Measurements from ENCODE around the gene SEC61A1. TPM values are rescaled to one million over a fixed set of nuclear protein-coding genes. Genes with fewer than 3 reads are reported as not detected.
A peak's percentile ranks its signal among the peaks of the same experiment; 100 is the strongest.

Gene SEC61A1
- total RNA-seq, 1 experiment from 2014 or later = 121 TPM

DNA sequence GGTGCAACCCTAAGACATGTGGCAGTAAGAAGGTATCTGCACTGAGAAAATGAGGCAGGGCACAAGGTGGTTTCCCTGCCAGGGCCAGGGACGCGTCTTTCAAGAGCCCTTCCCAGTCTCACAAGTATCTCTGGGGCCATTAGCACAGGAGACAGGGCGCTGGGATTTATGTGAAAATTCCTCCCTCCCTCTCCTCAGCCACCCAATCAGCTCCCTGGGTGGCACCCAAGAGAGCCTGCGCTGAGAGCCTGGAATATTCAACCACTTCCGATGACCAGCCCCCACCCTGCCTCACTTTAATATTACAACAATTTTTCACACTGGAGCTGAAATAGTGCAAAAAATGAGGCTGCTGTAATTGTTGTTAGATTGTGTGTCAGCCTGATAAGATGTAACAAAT lies 26.1 kb downstream of the SEC61A1 start:
- H3K27me3 ChIP-seq (ENCODE audit: control insufficient read depth, insufficient read depth, low read length) = peaks cover 6% of the 10 kb centered on the region
- no peak for DNase-seq
- H3K4me3 ChIP-seq (ENCODE audit: insufficient read depth, low read depth, low read length) = no peak overlapping the region
- peaks cover 24% of the 10 kb centered on the region for H3K36me3 ChIP-seq (replicated peaks; ENCODE audit: control insufficient read depth, insufficient read depth, low read length)

GRCh38 chr3:128078875-128079274 lies 26.6 kb downstream of the SEC61A1 start:
- no peak for DNase-seq
- H3K4me3 ChIP-seq (ENCODE audit: insufficient read depth, low read depth, low read length) = no peak overlapping the region
- H3K36me3 ChIP-seq (replicated peaks; ENCODE audit: control insufficient read depth, insufficient read depth, low read length) = peaks cover 24% of the 10 kb centered on the region
- H3K27me3 ChIP-seq (ENCODE audit: control insufficient read depth, insufficient read depth, low read length) = peaks cover 6% of the 10 kb centered on the region

DNA sequence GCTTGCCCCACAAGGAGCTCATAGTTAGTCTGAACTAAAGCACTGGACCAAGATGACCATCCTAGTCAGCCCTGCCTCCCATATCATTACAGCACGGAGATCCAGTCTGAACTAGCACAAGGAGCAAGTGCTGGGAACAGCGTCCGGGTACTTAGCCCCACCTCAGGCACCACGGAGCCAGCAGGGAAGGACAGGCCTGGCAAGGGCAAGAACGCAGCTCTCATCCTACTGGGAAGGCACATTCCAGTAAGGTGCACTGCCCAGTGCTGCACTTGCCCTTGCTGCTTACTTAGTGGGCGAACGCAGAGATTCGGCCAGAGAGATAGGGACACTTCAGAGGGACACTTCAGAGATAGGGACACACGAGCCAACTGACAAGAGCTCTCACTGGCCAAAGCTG lies 27.6 kb downstream of the SEC61A1 start:
- peaks cover 28% of the 10 kb centered on the region for H3K36me3 ChIP-seq (replicated peaks; ENCODE audit: control insufficient read depth, insufficient read depth, low read length)
- no peak overlapping the region for H3K4me3 ChIP-seq (ENCODE audit: insufficient read depth, low read depth, low read length)
- H3K27me3 ChIP-seq (ENCODE audit: control insufficient read depth, insufficient read depth, low read length) = peaks cover 6% of the 10 kb centered on the region
- no peak for DNase-seq

- H3K4me3 ChIP-seq (ENCODE audit: insufficient read depth, low read depth, low read length) = no peak overlapping the region
- H3K36me3 ChIP-seq (replicated peaks; ENCODE audit: control insufficient read depth, insufficient read depth, low read length) = peaks cover 34% of the 10 kb centered on the region
- peaks cover 6% of the 10 kb centered on the region for H3K27me3 ChIP-seq (ENCODE audit: control insufficient read depth, insufficient read depth, low read length)
- no peak for DNase-seq
Observed at GRCh38 chr3:128080323-128081080, 28.3 kb downstream of the SEC61A1 start.

DNA sequence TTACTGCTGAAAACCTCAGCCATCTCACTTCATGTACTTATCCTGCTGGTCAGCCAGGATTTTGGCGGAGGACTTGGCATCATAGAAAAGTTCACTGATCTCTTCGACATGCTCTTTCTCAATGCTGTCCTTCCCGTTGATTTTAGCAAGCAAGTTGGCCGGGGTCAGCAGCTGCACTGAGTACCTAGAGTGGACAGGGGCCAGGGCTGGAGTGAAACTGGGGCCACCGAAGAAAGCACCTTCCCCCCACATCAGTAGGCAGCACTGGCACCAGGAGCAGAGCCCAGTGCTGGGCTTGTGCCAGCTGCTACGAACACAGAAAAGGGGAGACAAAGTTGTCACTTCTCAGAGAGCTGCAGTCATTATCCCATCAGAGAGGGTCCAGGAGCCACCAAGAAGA lies 29.0 kb downstream of the SEC61A1 start:
- DNase-seq = no peak
- peaks cover 6% of the 10 kb centered on the region for H3K27me3 ChIP-seq (ENCODE audit: control insufficient read depth, insufficient read depth, low read length)
- H3K36me3 ChIP-seq (replicated peaks; ENCODE audit: control insufficient read depth, insufficient read depth, low read length) = peaks cover 37% of the 10 kb centered on the region
- no peak overlapping the region for H3K4me3 ChIP-seq (ENCODE audit: insufficient read depth, low read depth, low read length)

- Histone ChIP-seq H3K27me3 (ENCODE audit: control insufficient read depth, insufficient read depth, low read length) (peaks cover 1% of the 10 kb centered on the region; the same call in 1 of the 2 replicates), H3K4me3 (ENCODE audit: insufficient read depth, low read depth, low read length) (no peak overlapping the region), H3K36me3 (replicated peaks; ENCODE audit: control insufficient read depth, insufficient read depth, low read length) (peaks cover 43% of the 10 kb centered on the region)
- DNase-seq = no peak
Observed at GRCh38 chr3:128081846-128082245, 29.6 kb downstream of the SEC61A1 start.

DNA sequence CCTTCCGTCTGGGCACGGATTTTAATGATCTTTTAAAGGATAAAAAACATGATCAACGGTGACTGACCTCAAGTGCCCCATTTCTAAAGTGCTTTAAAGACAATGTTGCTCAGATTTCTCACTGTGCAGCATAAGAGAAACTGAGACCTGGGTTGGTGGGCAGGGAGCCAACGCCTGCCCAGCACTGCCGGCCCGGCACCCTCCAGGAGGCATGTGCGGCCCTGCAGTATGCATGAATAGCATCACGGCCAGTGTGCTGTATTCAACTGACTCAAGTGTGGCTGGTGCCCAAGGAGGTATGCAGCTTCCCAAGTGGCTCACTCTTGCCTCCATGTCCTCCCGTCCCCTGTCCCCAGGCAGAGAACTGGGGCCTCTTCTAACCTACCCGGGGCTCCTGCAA lies 30.3 kb downstream of the SEC61A1 start:
- H3K4me3 ChIP-seq (ENCODE audit: insufficient read depth, low read depth, low read length) = no peak overlapping the region
- DNase-seq = no peak
- H3K36me3 ChIP-seq (replicated peaks; ENCODE audit: control insufficient read depth, insufficient read depth, low read length) = peaks cover 48% of the 10 kb centered on the region
- no peaks in the 10 kb centered on the region for H3K27me3 ChIP-seq (ENCODE audit: control insufficient read depth, insufficient read depth, low read length)

DNA sequence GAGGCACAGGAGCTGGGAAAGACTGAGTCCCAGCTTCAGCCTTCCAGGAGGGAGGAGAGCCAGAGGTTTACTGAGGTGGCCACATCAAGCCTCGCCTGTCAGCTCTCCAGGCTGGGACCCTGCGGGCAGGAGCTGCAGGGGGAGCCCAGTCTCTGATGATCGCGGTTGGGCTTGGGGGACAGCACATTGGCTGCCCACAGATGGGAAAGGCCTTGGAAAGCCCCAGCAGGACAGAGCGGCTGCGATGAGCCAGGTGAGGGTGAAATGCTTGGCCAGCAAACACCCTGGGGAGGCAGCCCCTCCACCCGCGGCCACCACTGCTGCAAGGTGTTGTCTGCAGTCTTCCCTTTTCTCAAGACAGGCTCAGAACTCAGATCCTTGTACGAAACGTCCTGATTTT lies 31.2 kb downstream of the SEC61A1 start:
- DNase-seq = peak; percentile 68
- H3K27me3 ChIP-seq (ENCODE audit: control insufficient read depth, insufficient read depth, low read length) = no peaks in the 10 kb centered on the region
- no peak overlapping the region for H3K4me3 ChIP-seq (ENCODE audit: insufficient read depth, low read depth, low read length)
- peaks cover 49% of the 10 kb centered on the region for H3K36me3 ChIP-seq (replicated peaks; ENCODE audit: control insufficient read depth, insufficient read depth, low read length)

DNA sequence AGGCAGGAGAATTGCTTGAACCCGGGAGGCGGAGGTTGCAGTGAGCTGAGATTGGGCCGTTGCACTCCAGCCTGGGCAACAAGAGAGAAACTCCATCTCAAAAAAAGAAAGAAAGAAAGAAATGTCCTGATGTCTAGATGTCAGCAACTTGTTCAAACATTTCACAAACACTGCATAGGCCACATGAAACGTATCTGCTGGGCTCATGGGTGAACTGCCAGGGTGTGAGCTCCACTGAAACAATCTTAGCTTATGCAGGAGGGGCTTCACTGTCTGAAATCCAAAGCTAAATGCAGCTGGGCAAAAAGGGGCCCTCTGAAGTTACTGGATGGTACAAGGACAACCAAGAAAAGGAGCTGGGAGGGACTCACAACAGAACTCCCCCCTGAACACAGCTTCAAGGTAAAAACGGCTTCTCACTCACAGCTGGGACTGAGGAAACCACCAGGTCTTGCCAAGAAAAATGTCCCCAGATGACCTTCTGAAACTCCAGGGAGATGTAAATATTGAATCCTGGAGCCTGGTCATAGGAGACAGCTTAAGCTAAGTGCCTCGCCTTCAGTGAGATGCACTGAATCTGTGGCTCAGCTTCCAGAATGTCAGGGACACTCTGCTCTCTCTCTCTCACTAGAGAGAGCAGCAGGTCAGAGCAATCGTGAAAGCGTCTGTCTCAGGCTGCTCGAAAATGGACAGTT lies 31.9 kb downstream of the SEC61A1 start:
- H3K27me3 ChIP-seq (ENCODE audit: control insufficient read depth, insufficient read depth, low read length) = no peaks in the 10 kb centered on the region

DNA sequence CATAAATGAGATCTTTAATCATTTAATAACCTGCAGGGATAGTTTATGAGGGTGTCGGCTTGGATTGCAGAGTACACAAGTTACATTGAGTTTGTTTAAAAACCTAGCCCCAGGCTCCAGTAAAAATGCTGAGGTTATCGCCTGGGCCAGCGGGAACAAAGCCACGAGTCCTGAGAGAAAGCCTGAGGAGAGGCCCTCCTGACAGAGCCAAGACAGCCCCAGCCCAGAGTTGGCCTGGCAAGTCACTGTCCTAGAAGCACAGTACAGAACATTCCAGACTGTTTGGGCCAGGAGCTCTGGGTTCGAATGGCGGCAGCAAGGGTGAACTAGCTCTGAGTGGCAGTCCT lies 32.4 kb downstream of the SEC61A1 start:
- peaks cover 48% of the 10 kb centered on the region for H3K36me3 ChIP-seq (replicated peaks; ENCODE audit: control insufficient read depth, insufficient read depth, low read length)
- no peak overlapping the region for H3K4me3 ChIP-seq (ENCODE audit: insufficient read depth, low read depth, low read length)
- H3K27me3 ChIP-seq (ENCODE audit: control insufficient read depth, insufficient read depth, low read length) = no peaks in the 10 kb centered on the region
- DNase-seq = no peak

More for the DNA sequence above, 31.9 kb downstream of the SEC61A1 start:
- Histone ChIP-seq H3K4me3 (ENCODE audit: insufficient read depth, low read depth, low read length) (no peak overlapping the region), H3K36me3 (replicated peaks; ENCODE audit: control insufficient read depth, insufficient read depth, low read length) (peaks cover 49% of the 10 kb centered on the region)
- no peak for DNase-seq

DNA sequence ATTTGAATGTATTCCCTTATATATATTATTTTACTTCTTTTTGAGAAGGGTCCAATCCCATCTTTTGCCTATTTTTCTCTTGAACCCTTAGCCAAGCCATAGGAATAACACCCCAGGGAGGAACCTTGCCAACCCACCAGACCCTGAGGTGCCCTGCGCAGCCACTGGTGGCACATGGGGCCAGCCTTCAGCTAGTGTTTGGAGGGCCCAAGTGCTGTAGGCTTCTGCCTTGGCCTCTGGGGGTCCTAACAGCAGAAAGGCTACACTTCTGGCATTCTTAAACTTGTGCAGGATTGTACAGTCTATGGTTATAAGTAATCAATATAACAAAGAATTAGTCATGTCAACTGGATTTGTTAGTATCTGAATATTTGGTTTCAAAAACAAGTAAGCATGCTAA lies 36.9 kb downstream of the SEC61A1 start:
- Histone ChIP-seq H3K27me3 (ENCODE audit: control insufficient read depth, insufficient read depth, low read length) (no peaks in the 10 kb centered on the region), H3K36me3 (replicated peaks; ENCODE audit: control insufficient read depth, insufficient read depth, low read length) (peaks cover 29% of the 10 kb centered on the region), H3K4me3 (ENCODE audit: insufficient read depth, low read depth, low read length) (no peak overlapping the region)
- DNase-seq = no peak

GRCh38 chr3:128091586-128091985 lies 39.3 kb downstream of the SEC61A1 start:
- Histone ChIP-seq H3K27me3 (ENCODE audit: control insufficient read depth, insufficient read depth, low read length) (no peaks in the 10 kb centered on the region), H3K36me3 (replicated peaks; ENCODE audit: control insufficient read depth, insufficient read depth, low read length) (peaks cover 19% of the 10 kb centered on the region), H3K4me3 (ENCODE audit: insufficient read depth, low read depth, low read length) (no peak overlapping the region)
- no peak for DNase-seq

DNA sequence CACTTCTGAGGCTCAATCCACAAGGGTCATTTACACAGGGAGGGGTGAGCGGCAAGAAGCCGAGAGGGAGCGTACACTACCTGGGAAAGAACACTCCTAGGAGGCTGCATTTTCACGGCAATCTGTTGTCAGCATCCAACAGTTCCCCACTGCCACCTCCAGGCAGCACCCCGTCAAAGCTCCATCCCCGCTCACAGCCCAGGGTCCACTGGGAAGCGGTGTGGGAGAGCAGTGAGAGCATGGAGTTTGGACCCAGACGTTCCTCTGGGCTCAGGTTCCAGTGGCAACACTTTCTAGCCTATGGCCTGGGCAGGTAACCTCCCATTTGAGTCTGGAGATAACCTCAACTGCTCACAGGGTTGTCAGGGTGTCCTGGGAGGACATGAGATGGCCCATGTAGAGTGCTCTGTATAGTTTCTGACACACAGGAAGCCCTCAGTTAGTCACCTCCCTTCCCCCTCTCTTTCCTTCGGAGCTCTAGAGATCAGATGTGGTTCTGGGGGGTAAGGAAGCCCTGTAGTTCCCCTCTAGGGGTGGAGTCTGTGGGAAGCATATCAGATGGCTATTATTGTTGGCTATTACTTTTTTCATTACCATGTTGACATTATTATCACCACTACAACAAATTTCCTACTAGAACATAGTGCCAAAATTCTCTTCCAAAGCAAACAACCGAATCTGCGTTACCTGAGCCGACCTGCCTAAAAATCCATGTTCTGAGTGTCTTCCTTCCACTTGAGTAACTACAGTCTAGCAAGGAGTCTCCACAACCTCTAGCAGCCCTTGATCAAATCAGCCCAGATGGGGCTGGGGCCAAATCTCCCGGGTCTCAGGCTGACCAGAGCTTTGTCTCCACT lies 42.3 kb downstream of the SEC61A1 start:
- Histone ChIP-seq H3K27me3 (ENCODE audit: control insufficient read depth, insufficient read depth, low read length) (no peaks in the 10 kb centered on the region), H3K4me3 (ENCODE audit: insufficient read depth, low read depth, low read length) (no peak overlapping the region), H3K36me3 (replicated peaks; ENCODE audit: control insufficient read depth, insufficient read depth, low read length) (peaks cover 31% of the 10 kb centered on the region)
- DNase-seq = no peak

DNA sequence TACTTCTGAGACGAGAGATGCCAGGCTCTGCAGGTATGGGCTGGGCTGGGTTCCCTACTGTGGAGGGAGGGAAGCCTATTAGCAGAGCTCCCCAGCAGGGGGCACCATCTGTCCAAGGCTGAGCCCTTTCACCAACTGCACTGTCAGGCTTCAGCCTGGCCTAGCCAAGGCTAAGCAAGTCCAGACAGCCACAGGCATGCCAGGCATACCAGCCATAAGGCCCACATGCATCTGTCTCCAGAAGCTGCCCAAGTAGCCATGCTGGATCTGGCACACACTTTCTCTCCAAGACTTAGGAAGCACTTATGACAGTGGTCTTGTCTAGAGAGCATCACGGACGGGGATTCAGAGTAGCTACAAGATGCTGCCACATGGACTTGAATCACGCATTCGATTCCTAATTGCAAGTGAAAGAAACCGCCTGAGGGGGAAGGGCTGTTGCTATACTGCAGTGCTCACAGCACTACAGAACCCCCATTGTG lies 43.0 kb downstream of the SEC61A1 start:
- no peaks in the 10 kb centered on the region for H3K27me3 ChIP-seq (ENCODE audit: control insufficient read depth, insufficient read depth, low read length)
- H3K36me3 ChIP-seq (replicated peaks; ENCODE audit: control insufficient read depth, insufficient read depth, low read length) = peaks cover 36% of the 10 kb centered on the region
- no peak overlapping the region for H3K4me3 ChIP-seq (ENCODE audit: insufficient read depth, low read depth, low read length)
- DNase-seq = peak; percentile 81

Data from H7 (cell line).